K562 (cell line): ENCODE data around the gene MRPL52.

Source experiments
- DIDO1 ChIP-seq: fragments of 450-650 bp; IDR thresholded peaks from 2 replicates; pipeline ENCODE4 v1.6.1; 2016; ENCODE audit warnings: low read depth, missing biosample characterization, missing genetic modification characterization
- RCOR1 ChIP-seq, 2 experiments: IDR thresholded peaks; 2 replicates each; pipeline ENCODE4 v1.6.1; 2012; ENCODE audit warnings: low read depth in 2 of 2, low read length in 2 of 2, borderline replicate concordance in 1 of 2, improper control_type of control experiment in 1 of 2
- SP2 ChIP-seq: IDR thresholded peaks from 2 replicates; pipeline ENCODE4 v1.6.1; 2011; ENCODE audit warnings: mild to moderate bottlenecking, low read depth, low read length, moderate library complexity; ENCODE audit not compliant: poor library complexity, severe bottlenecking; ENCODE audit errors: extremely low read depth
- ZNF445 ChIP-seq: fragments of 250-450 bp; sonication (Bioruptor Pico); IDR thresholded peaks from 2 replicates; pipeline ENCODE4 v1.4.0; 2020; ENCODE audit warnings: low read depth, mild to moderate bottlenecking, moderate library complexity
- TF ChIP-seq, protein P1 (sequence below): IDR thresholded peaks from 3 replicates; pipeline ENCODE4 v1.6.1; 2011; ENCODE audit warnings: borderline replicate concordance, mild to moderate bottlenecking; ENCODE audit not compliant: insufficient read length, insufficient read depth

- TF ChIP-seq DIDO1 (tag) (no peak), RCOR1 (IDR thresholded peaks at IDR 0.05; ENCODE audit: borderline replicate concordance in 1 of 2, low read depth in 2 of 2, low read length in 2 of 2) (no peak), ZNF445 (CRISPR knock-in tag) (no peak), SP2 (no peak)
- TF ChIP-seq, protein P1, sequence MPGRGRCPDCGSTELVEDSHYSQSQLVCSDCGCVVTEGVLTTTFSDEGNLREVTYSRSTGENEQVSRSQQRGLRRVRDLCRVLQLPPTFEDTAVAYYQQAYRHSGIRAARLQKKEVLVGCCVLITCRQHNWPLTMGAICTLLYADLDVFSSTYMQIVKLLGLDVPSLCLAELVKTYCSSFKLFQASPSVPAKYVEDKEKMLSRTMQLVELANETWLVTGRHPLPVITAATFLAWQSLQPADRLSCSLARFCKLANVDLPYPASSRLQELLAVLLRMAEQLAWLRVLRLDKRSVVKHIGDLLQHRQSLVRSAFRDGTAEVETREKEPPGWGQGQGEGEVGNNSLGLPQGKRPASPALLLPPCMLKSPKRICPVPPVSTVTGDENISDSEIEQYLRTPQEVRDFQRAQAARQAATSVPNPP: no peak
Measured at GRCh38 chr14:22798528-22798927, 31.2 kb upstream of the MRPL52 start.
